GM23248 (cell line): ENCODE results near the gene SYNPO2. TPM values are rescaled to one million over a fixed set of nuclear protein-coding genes. Genes with fewer than 3 reads are reported as not detected.

Experiments used
- DNase-seq: peaks from one replicate; pipeline ENCODE4 v3.0.0-alpha.2; 2015
- H2AFZ ChIP-seq: fragments of 200-600 bp; sonication (generic); 2 replicates; pipeline ENCODE4 v1.6.1; 2016; ENCODE audit warnings: antibody characterized with exemption
- H3F3A ChIP-seq: fragments of 200-600 bp; sonication (generic); 2 replicates; pipeline ENCODE4 v1.6.1; 2016; ENCODE audit warnings: mild to moderate bottlenecking, antibody characterized with exemption, mixed run types; ENCODE audit not compliant: insufficient read depth
- H3K27ac ChIP-seq: fragments of 200-600 bp; sonication (generic); 2 replicates; pipeline ENCODE4 v1.5.1; 2016; ENCODE audit warnings: mild to moderate bottlenecking
- H3K27me3 ChIP-seq: fragments of 200-600 bp; sonication (generic); replicated peaks from 2 replicates; pipeline ENCODE4 v1.6.1; 2016; ENCODE audit warnings: mild to moderate bottlenecking; ENCODE audit not compliant: insufficient read depth
- H3K36me3 ChIP-seq: fragments of 200-600 bp; sonication (generic); 2 replicates; pipeline ENCODE4 v1.6.1; 2016; ENCODE audit warnings: low read depth, mild to moderate bottlenecking
- H3K4me1 ChIP-seq: fragments of 200-600 bp; sonication (generic); 2 replicates; pipeline ENCODE4 v1.6.1; 2016; ENCODE audit warnings: mild to moderate bottlenecking; ENCODE audit not compliant: insufficient read depth
- H3K4me2 ChIP-seq: fragments of 200-600 bp; sonication (generic); one replicate; pipeline ENCODE4 v1.6.1; 2016; ENCODE audit warnings: mild to moderate bottlenecking; ENCODE audit not compliant: unreplicated experiment
- H3K4me3 ChIP-seq: fragments of 200-600 bp; sonication (generic); 2 replicates; pipeline ENCODE4 v1.5.1; 2016; ENCODE audit warnings: mild to moderate bottlenecking
- H3K79me2 ChIP-seq: fragments of 200-600 bp; sonication (generic); 2 replicates; pipeline ENCODE4 v1.6.1; 2016; ENCODE audit warnings: mild to moderate bottlenecking; ENCODE audit not compliant: insufficient read depth
- H3K9ac ChIP-seq: fragments of 200-600 bp; sonication (generic); 2 replicates; pipeline ENCODE4 v1.6.1; 2016; ENCODE audit warnings: mild to moderate bottlenecking
- H3K9me2 ChIP-seq: fragments of 200-600 bp; sonication (generic); 2 replicates; pipeline ENCODE4 v1.6.1; 2016; ENCODE audit warnings: mixed run types, mild to moderate bottlenecking, moderate library complexity; ENCODE audit not compliant: insufficient read depth
- H3K9me3 ChIP-seq: fragments of 200-600 bp; sonication (generic); one replicate; pipeline ENCODE4 v1.6.1; 2017; ENCODE audit warnings: low read depth
- H4K20me1 ChIP-seq: fragments of 200-600 bp; sonication (generic); 2 replicates; pipeline ENCODE4 v1.6.0; 2016; ENCODE audit not compliant: insufficient read depth
- EZH2 ChIP-seq: fragments of 200-600 bp; sonication (generic); IDR thresholded peaks from 2 replicates; pipeline ENCODE4 v1.6.1; 2018; ENCODE audit warnings: antibody characterized with exemption, mild to moderate bottlenecking; ENCODE audit not compliant: insufficient read depth, poor library complexity, severe bottlenecking
- EZH2phosphoT487 ChIP-seq: fragments of 200-600 bp; sonication (generic); IDR thresholded peaks from 2 replicates; pipeline ENCODE4 v1.6.1; 2018; ENCODE audit warnings: antibody characterized with exemption, moderate library complexity, mild to moderate bottlenecking, low read depth; ENCODE audit not compliant: insufficient read depth
- WGBS, 2 experiments: methylation state at CpG; one replicate each; pipeline ENCODE4 v1.1.6; 2015 to 2017; ENCODE audit warnings: low lambda C conversion rate in 2 of 2, low coverage in 1 of 2; ENCODE audit errors: missing lambda C conversion rate in 2 of 2; 5-methylcytosine and 5-hydroxymethylcytosine counted together
- in situ Hi-C: fragments of 300-500 bp; cut with MboI; formaldehyde crosslinking; loops from 2 replicates; pipeline ENCODE4 v1.15.0; 2020
- polyA plus RNA-seq: library from polyadenylated mRNA; unstranded; fragments of >200 nt; fragmentation: Nextera tagmentation; extraction: Ambion mirVana; gene quantifications from 2 replicates; pipeline ENCODE4 v1.2.1, GENCODE V29; 2016
- total RNA-seq: library from RNA; depleted of rRNA; stranded (reverse); fragments of >200 nt; shearing (Covaris generic); gene quantifications from 2 replicates; pipeline ENCODE4 v1.2.3, GENCODE V29; 2014; rRNA removed

SYNPO2 gene
- total RNA-seq: 4.3 and 5.0 TPM in 2 replicates
- polyA plus RNA-seq: 3.1 and 3.2 TPM in 2 replicates

- peak; percentile 95 for DNase-seq
- Histone ChIP-seq H3K4me3 (peak within 1 kb of the TSS; percentile 75), H3K27me3 (no peaks in the 10 kb centered on the region), H2AFZ (peak within 1 kb of the TSS; percentile 93), H3K9me2 (no peaks in the 10 kb centered on the region), H3K9ac (peak within 1 kb of the TSS; percentile 75), H4K20me1 (no peaks in the 10 kb centered on the region), H3K36me3 (no peaks in the 10 kb centered on the region), H3K27ac (peak within 1 kb of the TSS; percentile 37), H3K9me3 (no peaks in the 10 kb centered on the region), H3K4me2 (peak within 1 kb of the TSS; percentile 95), H3F3A (no peaks in the 10 kb centered on the region), H3K4me1 (peaks cover 11% of the 10 kb centered on the region; the same call in 1 of the 2 replicates), H3K79me2 (no peaks in the 10 kb centered on the region)
- in situ Hi-C loops: no loop called here
- TF ChIP-seq EZH2 (no peak), EZH2phosphoT487 (no peak)
- WGBS, 2 experiments: 1 to 2% methylated on average over 28 to 29 of the region's 29 CpGs
Measured at GRCh38 chr4:118888666-118889311, at the start of gene SYNPO2. Gene SYNPO2, plus strand, starts transcription at chr4:118888854. Its CDS starts 183 bp downstream, at chr4:118889037.

- TF ChIP-seq EZH2phosphoT487: no peak
- no peak for TF ChIP-seq EZH2
- in situ Hi-C loops: no loop called here
- no peak overlapping the region for H3K4me2 ChIP-seq
Measured at GRCh38 chr4:118839221-118839927, 49.3 kb upstream of the SYNPO2 start.

GRCh38 chr4:118842055-118842454 is 46.6 kb upstream of the SYNPO2 start:
- no peak overlapping the region for H3K27ac ChIP-seq
- H3K4me3 ChIP-seq: no peak overlapping the region
- H4K20me1 ChIP-seq: no peaks in the 10 kb centered on the region
- WGBS, 2 experiments: 14 to 17% methylated on average over 3 of the region's 3 CpGs
- peak overlapping the region; percentile 24 for H3K4me2 ChIP-seq
- H3K79me2 ChIP-seq: peaks cover 2% of the 10 kb centered on the region; the same call in 1 of the 2 replicates
- no peaks in the 10 kb centered on the region for H3K36me3 ChIP-seq
- H3K4me1 ChIP-seq: peaks cover 13% of the 10 kb centered on the region
- no peaks in the 10 kb centered on the region for H3K27me3 ChIP-seq
- no peaks in the 10 kb centered on the region for H3K9me2 ChIP-seq
- in situ Hi-C loops: no loop called here
- peaks cover 13% of the 10 kb centered on the region for H3F3A ChIP-seq
- no peak overlapping the region for H3K9ac ChIP-seq
- DNase-seq: peak; percentile 64
- TF ChIP-seq EZH2 (no peak), EZH2phosphoT487 (no peak)
- H3K9me3 ChIP-seq: no peaks in the 10 kb centered on the region
- no peak overlapping the region for H2AFZ ChIP-seq

More at GRCh38 chr4:118839221-118839927, 49.3 kb upstream of the SYNPO2 start:
- no peaks in the 10 kb centered on the region for H3K9me3 ChIP-seq
- H3F3A ChIP-seq: peaks cover 23% of the 10 kb centered on the region
- no peaks in the 10 kb centered on the region for H4K20me1 ChIP-seq
- H3K36me3 ChIP-seq: no peaks in the 10 kb centered on the region
- DNase-seq: no peak
- peaks cover 19% of the 10 kb centered on the region for H3K4me1 ChIP-seq
- no peaks in the 10 kb centered on the region for H3K9me2 ChIP-seq
- 81 to 95% methylated on average over 3 of the region's 3 CpGs for WGBS, 2 experiments
- no peak overlapping the region for H2AFZ ChIP-seq
- H3K27me3 ChIP-seq: no peaks in the 10 kb centered on the region
- no peak overlapping the region for H3K4me3 ChIP-seq
- H3K9ac ChIP-seq: no peak overlapping the region
- H3K27ac ChIP-seq: no peak overlapping the region
- peaks cover 22% of the 10 kb centered on the region for H3K79me2 ChIP-seq

- WGBS, 2 experiments: 80% methylated on average over 6 of the region's 6 CpGs
Measured at GRCh38 chr4:118843237-118843636, 45.4 kb upstream of the SYNPO2 start.

More at GRCh38 chr4:118843237-118843636, 45.4 kb upstream of the SYNPO2 start:
- Histone ChIP-seq H3K9ac (no peak overlapping the region), H3K4me3 (no peak overlapping the region), H3K27ac (no peak overlapping the region), H3K4me2 (no peak overlapping the region), H3K9me2 (no peaks in the 10 kb centered on the region), H3K4me1 (peaks cover 13% of the 10 kb centered on the region), H3K36me3 (no peaks in the 10 kb centered on the region), H3F3A (peaks cover 13% of the 10 kb centered on the region), H3K27me3 (no peaks in the 10 kb centered on the region), H3K9me3 (no peaks in the 10 kb centered on the region), H3K79me2 (no peaks in the 10 kb centered on the region), H2AFZ (no peak overlapping the region), H4K20me1 (no peaks in the 10 kb centered on the region)
- DNase-seq: no peak
- TF ChIP-seq EZH2phosphoT487: no peak
- TF ChIP-seq EZH2: no peak
- in situ Hi-C loops: no loop called here
